Activated CD4-positive, CD25-positive, alpha-beta regulatory T cell treated with anti-CD3 and anti-CD28 coated beads, Interleukin-2, amount 50 U/mL, for 72 hours (primary cell): ENCODE measurements around the gene KCNK17.

ENCODE experiments used
- DNase-seq: peaks from one replicate; pipeline ENCODE4 v3.0.0; 2021

The KCNK17 gene

GRCh38 chr6:39335780-39336545, 21.7 kb upstream of the KCNK17 start:
- DNase-seq: no peak

DNA sequence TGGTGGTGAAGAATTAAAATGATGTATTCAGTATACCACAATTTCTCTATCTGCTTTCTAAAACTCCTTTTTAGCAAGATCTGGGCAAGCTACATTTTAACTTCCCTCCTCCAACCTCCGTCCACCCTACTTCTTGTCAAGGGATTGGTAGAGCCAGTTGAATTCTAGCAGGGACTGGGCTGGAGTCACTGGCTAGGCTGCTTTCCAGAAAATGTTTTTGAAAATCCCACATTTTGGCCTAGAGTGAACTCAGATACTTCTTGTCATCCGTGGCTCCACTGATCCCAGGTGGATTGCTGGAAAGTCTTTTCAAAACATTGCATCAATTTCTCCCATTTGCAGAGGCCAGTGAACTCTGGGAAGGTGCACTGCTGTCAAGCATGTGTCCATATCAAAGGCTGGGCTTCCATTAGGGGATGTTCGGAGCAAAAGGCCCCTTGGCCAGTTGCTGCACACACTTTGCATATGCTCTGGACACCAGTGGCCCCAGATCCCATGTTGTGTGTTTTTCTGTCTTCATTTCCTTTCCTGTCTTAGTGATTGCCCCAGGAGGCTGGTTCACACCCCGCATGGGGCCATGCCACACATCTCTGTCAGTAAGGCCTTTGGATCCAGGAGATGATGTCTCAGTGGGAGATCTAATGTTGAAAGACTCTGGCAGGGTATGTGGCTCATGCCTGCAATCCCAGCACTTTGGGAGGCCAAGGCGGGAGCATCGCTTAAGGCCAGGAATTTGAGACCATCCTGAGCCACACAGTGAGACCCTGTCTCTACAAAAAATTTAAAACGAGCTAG, 19.6 kb upstream of the KCNK17 start:
- DNase-seq: no peak

- DNase-seq: no peak
Observed at GRCh38 chr6:39330476-39330875, 16.3 kb upstream of the KCNK17 start.

- DNase-seq: no peak
Observed at GRCh38 chr6:39330057-39330456, 15.8 kb upstream of the KCNK17 start.

DNA sequence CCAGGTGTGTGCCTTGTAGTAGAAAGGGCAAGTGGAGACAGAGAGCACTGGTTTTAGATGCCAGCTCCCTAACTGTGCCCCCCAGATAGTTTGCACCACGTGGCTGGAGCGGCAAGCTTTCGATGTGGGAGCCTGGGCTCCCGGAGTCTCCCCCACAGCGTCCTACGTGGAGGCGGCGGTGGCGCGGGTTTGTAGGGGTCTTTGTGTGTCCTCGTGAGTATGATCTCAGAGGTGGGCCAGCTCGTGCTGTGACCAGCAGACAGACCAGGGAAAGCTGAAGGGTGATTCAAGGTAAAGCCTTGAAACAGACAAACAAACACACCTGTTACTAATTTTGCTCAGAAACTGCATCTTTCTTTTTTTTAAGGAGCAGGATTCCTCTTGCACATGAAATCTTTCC, 13.8 kb upstream of the KCNK17 start:
- DNase-seq: no peak

DNA sequence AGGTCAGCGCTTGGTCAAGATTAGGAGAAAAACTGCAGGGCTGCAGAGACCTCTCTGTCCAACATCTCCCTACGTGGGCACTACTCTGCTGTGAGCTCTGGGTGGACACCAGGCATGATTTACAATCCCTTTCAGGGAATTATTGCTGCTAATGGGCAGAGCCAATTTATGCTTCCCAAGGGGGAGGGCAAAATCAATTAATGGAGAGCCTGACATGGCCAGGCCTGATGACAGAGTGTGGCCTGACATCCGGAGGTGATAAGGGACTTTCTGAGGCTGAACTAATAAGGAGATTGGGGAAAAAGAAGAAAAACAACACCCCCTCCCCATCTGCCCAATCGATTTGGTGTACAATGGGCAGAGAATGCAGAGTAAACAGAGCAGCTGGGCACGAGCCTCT, 13.3 kb upstream of the KCNK17 start:
- no peak for DNase-seq

GRCh38 chr6:39322306-39322850, 8.2 kb upstream of the KCNK17 start, which contains the start of gene KCNK16:
TSS of gene KCNK16 (minus strand) at chr6:39322702. CDS start at chr6:39322540, 162 bp downstream.
- DNase-seq: no peak

DNA sequence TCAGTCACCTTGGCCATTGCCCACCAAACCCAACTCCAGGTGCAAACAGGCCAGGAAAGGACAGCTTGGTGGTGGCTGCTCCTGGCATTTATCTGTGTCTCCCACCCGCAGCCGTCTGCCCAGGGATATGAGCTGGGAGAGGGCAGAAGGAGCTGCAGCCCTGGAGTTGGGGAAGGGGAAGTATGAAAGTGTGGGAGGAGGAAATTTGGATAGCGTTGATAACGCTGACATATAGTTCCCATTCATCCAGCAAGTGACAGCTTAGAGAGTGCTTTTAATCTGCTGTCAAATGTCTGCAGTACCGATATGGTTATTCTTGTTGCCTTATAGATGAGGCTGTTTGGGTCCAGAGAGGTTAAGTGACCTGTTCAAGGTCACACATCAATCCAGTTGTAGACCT, 7.5 kb upstream of the KCNK17 start:
- DNase-seq: no peak

- DNase-seq: no peak
Observed at GRCh38 chr6:39320363-39320984, 6.3 kb upstream of the KCNK17 start.

DNA sequence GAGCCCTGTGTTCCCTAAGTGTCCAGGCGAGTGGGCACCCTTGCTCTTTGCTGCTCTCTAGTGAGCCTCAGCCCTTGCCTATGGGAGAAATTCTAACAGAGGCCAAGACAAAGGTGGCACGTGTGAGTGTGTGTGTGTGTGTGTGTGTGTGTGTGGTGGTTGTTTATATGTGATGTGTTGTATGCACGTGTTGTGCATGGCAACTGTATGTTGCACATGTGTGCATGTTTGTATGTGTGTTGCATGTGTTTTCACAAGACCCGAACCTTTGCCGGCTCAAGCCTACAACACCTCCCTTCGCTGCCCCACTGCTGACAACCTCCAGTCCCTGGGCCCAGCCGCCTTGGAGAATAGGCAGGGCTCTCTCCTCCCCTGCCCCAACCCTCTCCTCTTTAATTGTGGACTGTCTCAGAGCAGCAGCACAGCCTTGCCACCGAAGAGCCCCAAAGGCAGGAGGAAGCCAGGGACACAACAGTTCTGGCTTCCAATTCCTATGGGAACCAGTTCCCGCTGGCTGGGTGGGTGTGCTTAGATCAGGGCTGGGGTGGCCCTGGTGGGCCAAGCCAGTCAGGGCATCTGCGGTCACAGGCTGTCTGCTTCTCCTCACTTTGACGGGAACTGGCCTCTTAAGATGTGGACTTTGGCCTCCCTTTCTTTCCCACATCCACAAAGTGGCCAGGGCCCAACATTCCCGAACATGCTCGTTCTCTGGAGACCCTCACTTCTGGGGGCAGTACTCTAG, 5.6 kb upstream of the KCNK17 start:
- no peak for DNase-seq

- no peak for DNase-seq
Observed at GRCh38 chr6:39317256-39317655, 3.0 kb upstream of the KCNK17 start.

DNA sequence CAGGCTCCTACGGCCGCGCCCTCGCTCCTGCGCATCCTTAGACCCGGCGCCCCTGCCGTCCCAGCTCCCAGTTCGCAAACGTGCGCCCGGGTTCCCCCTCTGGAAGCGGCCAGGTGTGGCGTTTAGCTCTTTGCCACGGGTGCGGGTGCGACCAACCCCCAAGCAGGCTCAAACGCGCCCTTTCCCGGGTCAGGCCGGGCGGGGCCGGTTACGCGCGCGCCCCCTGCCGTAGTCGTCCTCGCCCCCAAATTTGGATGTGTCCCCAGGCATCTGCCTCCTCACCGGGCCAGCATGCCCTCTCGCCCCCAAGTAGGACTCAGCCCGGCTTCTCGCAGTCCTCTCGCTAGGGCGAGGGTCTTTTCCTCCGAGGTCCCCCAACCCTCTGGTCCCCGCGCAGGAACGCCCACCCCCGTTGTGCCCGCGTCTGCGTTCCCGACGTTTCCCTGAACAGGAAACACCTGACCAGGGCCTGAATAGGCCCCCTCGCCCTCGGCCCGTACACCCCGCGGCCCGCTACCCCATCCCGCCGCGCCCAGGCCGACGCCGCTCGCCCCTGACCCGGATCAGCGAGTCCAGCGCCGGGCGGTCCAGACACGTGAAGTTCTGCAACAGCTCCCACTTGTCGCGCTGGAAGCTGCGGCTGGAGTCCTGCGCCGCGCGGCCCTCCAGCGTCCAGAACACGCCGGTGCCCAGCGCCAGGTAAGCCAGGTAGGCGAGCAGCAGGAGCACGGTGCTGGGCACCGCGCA, 520 bp downstream of the KCNK17 start:
- no peak for DNase-seq

- no peak for DNase-seq
Observed at GRCh38 chr6:39312912-39313525, 1.2 kb downstream of the KCNK17 start.

GRCh38 chr6:39310542-39310941, 3.7 kb downstream of the KCNK17 start:
- DNase-seq: no peak

DNA sequence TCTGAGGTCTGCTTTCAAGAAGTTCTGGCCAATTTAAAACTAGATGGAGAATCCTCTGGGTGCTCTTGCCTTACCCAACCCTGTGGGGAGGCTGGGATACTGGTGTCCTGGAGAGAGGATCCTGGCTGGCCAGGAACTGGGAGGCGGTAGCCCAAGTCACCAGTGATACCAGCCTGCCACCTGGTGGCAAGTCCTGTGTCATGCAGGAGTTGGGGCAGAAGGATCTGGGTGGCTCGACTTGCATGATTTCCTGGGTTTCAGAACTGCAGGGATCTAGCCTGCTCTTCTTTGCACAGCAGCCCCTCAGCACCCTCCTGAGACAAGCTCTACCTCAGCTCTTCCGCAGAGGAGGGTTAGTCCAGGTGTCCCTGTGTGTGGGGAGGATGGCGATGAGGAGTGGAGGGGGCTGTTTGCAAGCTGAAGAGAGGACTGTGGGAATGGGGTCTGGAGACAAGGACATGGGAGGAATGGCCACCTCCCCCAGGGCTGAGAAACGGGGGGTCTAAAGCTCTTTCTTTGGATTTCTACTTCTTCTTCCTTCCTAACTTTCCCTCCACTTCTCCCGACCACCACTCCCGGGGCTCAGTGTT, 4.2 kb downstream of the KCNK17 start:
- peak; percentile 63 for DNase-seq

- no peak for DNase-seq
Observed at GRCh38 chr6:39307462-39307861, 6.8 kb downstream of the KCNK17 start.

DNA sequence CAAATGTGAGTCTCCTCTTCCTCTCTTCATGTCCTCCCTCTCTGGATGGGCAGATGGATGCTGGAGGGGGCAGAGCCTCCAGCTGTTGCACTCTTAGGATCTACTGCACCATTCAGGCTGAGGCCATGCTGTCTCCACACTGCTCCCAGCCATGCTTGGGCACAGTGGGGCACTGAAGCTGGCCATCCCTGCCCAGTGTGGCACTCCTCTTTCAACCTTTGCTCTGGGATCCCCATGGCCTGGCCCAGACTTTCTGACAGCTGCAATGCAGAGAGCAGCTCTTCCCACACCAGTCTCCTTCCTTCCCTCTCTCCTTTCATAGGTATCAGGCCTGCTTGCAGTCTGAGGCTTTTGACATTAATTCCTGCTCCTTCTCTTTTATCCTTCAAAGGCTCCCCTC, 9.3 kb downstream of the KCNK17 start:
- no peak for DNase-seq

DNA sequence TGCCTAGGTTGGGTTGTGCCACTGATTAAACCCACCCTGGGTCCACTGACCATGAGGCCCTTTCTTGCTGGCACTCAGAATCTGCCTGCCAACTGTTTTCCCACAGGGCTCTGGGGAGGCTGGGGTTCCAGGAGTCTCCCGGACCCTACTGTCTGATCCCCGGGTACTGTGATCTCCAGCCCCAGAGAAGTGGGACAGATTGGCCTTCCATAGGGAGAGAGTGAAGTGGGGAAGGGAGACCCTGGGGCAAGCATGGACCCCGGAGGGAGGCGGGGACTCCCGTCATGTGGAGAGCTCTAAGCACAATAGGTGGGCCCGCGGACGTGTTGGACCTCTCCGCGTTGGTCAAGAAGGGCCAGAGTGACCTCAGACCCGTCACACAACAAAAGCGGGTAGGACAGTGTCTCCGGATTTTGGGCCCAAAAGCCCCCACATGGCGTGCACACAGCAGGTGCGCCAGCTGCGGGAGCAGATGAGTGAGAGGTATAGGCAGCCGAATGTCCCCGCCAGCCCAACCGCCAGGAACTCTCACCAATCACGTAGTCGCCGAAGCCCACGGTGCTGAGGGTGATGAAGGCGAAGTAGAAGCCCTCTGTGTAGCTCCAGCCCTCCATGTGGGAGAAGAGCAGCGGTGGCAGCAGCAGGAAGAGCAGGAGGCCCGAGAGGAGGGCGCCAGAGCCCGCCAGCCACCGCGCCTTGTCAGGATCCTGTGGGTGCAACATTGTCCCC, 10.6 kb downstream of the KCNK17 start:
- no peak for DNase-seq

DNA sequence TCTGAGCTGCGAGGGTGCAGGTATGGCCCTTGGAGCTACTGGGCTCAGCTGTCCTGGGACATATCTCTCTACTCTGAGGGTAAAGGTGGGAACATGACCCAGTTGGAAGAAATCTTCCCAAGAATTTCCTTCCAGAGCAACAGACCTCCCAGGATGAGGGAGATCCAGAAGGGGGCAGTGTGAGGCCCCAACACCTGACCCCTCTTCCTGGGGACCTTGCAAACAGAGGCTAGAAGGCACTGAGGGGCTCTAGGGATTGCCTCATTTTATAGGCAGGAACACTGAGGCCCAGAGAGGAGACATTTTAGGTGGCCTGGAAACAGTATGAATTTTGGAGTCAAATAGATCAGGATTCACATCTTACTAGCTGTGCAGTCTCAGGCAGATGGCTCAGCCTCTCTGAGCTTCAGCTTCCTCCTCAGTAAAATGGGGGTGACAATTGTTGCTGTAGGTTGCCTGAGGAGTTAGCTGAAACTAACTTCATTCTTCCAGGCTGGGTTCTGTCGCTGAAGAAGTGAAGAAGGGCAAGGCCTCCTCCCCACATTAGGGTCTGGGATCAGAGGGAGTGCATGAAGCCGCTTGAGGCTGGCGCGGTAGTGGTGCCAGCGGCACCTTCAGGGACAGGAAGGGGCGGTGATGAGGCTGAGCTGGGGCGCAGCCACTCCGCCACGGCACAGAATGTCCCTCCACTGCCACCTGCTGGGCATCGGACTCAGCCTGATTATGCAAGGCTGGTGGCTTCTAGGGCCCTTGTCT, 11.4 kb downstream of the KCNK17 start:
- DNase-seq: peak; percentile 90

DNA sequence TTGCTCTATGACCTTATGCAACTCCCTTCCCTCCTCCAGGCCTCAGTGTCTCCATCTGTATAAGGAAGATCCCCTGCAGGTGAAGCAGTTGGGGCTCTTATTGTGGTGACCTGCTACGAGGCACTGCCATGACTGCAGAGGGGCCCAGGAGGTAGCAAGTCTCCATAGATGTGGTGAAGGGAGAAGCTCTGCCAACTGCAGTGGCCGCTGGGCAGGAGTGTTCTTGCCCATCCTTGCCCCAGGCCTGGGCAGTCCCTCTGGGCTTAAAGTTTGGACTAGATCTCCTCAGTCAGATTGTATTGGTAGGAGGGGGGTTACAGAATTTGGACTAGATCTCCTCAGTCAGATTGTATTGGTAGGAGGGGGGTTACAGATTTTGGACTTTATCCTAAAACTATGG, 12.2 kb downstream of the KCNK17 start:
- no peak for DNase-seq
